HEK293T (cell line): Measurements from ENCODE around the gene EXD3.
A peak's percentile ranks its signal among the peaks of the same experiment; 100 is the strongest.

ENCODE experiments used
- CTCF ChIA-PET: fragments of 350-600 bp; formaldehyde crosslinking; extraction: SDS; loops from one replicate; lab custom pipeline; 2021; ENCODE audit warnings: antibody characterized with exemption, inconsistent platforms; lab: Yijun Ruan, JAX
- POLR2A ChIA-PET: fragments of 350-600 bp; formaldehyde crosslinking; extraction: SDS; loops from one replicate; lab custom pipeline; 2020; ENCODE audit warnings: antibody characterized with exemption, inconsistent platforms; lab: Yijun Ruan, JAX
- DNase-seq: peaks from one replicate; pipeline ENCODE4 v3.0.0; 2012; ENCODE audit warnings: mixed read lengths; ENCODE audit errors: extremely low spot score
- ARNT ChIP-seq: fragments of 450-650 bp; IDR thresholded peaks from 2 replicates; pipeline ENCODE4 v1.6.1; 2017; ENCODE audit warnings: mild to moderate bottlenecking
- BHLHE40 ChIP-seq: fragments of 450-650 bp; IDR thresholded peaks from 2 replicates; pipeline ENCODE4 v1.6.1; 2016; ENCODE audit warnings: mild to moderate bottlenecking, moderate library complexity, borderline replicate concordance
- CTBP1 ChIP-seq: fragments of 450-650 bp; IDR thresholded peaks from 2 replicates; pipeline ENCODE4 v1.6.1; 2016; ENCODE audit warnings: borderline replicate concordance
- ELF4 ChIP-seq: fragments of 450-650 bp; IDR thresholded peaks from 2 replicates; pipeline ENCODE4 v1.6.1; 2017; ENCODE audit warnings: antibody characterized with exemption
- FOXA1 ChIP-seq: fragments of 450-650 bp; IDR thresholded peaks from 2 replicates; pipeline ENCODE4 v1.6.1; 2016; ENCODE audit warnings: mild to moderate bottlenecking
- FOXK2 ChIP-seq: fragments of 450-650 bp; IDR thresholded peaks from 2 replicates; pipeline ENCODE4 v1.6.1; 2016; ENCODE audit warnings: mild to moderate bottlenecking
- FOXM1 ChIP-seq: fragments of 450-650 bp; IDR thresholded peaks from 2 replicates; pipeline ENCODE4 v1.6.1; 2017; ENCODE audit warnings: mild to moderate bottlenecking, borderline replicate concordance
- HDGF ChIP-seq: fragments of 450-650 bp; IDR thresholded peaks from 2 replicates; pipeline ENCODE4 v1.6.1; 2017; ENCODE audit warnings: antibody characterized with exemption, borderline replicate concordance
- L3MBTL2 ChIP-seq: fragments of 450-650 bp; conservative IDR thresholded peaks from 2 replicates; pipeline ENCODE4 v1.6.1; 2016; ENCODE audit warnings: mild to moderate bottlenecking
- LEF1 ChIP-seq: fragments of 450-650 bp; IDR thresholded peaks from 2 replicates; pipeline ENCODE4 v1.6.1; 2017; ENCODE audit warnings: mild to moderate bottlenecking, borderline replicate concordance
- NFRKB ChIP-seq: fragments of 450-650 bp; IDR thresholded peaks from 2 replicates; pipeline ENCODE4 v1.6.1; 2016; ENCODE audit warnings: mild to moderate bottlenecking, moderate library complexity
- SP1 ChIP-seq: fragments of 450-650 bp; IDR thresholded peaks from 2 replicates; pipeline ENCODE4 v1.6.1; 2017
- SUZ12 ChIP-seq: fragments of 450-650 bp; IDR thresholded peaks from 2 replicates; pipeline ENCODE4 v1.6.1; 2016; ENCODE audit warnings: mild to moderate bottlenecking
- TARDBP ChIP-seq: fragments of 450-650 bp; IDR thresholded peaks from 2 replicates; pipeline ENCODE4 v1.6.1; 2016
- ZNF384 ChIP-seq: fragments of 450-650 bp; IDR thresholded peaks from 2 replicates; pipeline ENCODE4 v1.6.1; 2016
- TF ChIP-seq, protein P1 (sequence below): fragments of 450-650 bp; IDR thresholded peaks from 2 replicates; pipeline ENCODE4 v1.6.1; 2016

The EXD3 gene

DNA sequence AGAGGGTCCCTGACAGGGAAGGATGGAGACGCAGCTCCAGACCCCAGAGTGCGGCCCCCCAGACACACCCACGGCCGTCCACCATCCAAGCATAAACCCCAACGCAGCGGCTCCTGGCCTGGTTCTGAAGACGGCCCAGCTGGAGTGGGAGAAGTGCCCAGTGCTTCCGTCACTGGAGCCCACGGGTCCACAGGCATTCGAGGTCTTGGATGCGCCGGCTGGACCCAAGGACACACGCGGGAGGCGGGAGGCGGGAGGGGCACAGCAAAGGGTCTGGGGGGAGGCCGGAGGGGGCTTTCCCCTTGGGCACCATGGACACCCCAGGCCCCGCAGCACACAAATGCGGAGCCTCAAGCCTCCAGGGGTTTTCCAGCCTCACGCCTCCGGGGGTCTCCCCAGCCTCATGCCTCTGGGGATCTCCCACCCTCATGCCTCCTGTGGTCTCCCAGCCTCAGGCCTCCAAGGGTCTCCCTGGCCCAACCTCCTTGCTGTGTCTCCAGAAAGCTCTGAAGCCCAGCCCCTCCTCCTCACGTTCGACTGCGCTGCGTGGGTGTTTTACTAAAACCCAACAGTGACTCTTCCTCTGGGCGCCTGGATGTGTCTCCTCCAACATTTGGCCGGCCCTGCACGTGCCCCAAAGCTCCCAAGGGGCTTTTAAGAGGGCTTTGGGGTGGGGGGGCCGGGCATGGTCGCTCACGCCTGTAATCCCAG is 15.2 kb downstream of the EXD3 start:
- CTCF ChIA-PET = no interaction called here
- TF ChIP-seq LEF1 (no peak), ZNF384 (no peak), HDGF (no peak), SP1 (no peak), L3MBTL2 (no peak), NFRKB (no peak), ELF4 (no peak), FOXA1 (no peak), ARNT (no peak), FOXK2 (no peak), SUZ12 (no peak), CTBP1 (no peak), BHLHE40 (no peak), FOXM1 (no peak), TARDBP (no peak)
- TF ChIP-seq, protein P1, sequence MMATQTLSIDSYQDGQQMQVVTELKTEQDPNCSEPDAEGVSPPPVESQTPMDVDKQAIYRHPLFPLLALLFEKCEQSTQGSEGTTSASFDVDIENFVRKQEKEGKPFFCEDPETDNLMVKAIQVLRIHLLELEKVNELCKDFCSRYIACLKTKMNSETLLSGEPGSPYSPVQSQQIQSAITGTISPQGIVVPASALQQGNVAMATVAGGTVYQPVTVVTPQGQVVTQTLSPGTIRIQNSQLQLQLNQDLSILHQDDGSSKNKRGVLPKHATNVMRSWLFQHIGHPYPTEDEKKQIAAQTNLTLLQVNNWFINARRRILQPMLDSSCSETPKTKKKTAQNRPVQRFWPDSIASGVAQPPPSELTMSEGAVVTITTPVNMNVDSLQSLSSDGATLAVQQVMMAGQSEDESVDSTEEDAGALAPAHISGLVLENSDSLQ = no peak
- no peak for DNase-seq
- POLR2A ChIA-PET = interaction anchor here (1.8 kb wide), 1 partner anchor 15 kb away, joined by 5 read pairs; the partner anchor contains the start of genes EXD3 and NOXA1

DNA sequence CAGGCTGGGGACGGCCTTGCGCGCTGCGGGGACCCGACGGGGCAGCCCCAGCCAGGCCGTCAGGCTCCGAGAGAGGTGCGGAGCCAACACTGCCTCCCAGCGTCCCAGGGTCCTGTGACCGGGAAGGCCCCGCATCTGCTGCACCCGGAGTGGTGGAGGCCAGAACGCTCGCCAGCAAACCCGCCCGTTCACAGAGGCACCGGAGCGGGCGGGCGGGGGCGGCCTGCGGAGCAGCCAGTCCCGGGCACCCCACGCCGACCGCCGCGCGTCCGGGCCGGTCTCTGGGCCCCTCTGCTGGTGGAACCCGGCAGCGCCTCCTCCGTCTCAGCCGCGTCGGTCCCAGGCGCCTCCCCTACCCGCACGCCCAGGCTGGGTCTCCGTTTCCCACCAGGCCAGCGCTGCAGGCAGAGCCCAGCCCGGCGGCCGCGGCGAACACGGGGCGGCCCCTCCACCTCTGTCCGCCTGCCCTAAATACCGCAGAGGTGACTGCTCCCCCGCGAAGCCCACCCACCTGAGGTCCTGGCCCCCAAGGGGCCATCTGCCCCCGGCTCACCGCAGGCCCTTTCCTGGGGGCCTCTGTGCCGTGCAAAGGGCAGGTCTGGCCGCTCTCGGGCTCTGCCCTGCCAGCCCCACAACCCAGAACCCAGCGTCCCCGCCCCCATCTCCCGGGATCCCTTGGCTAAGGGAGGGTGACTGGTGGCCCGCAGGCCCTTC is 15.9 kb downstream of the EXD3 start:
- DNase-seq = peak; percentile 81
- ChIA-PET CTCF (no interaction called here), POLR2A (no interaction called here)
- TF ChIP-seq LEF1 (no peak), FOXK2 (no peak), NFRKB (no peak), BHLHE40 (no peak), FOXM1 (no peak), FOXA1 (no peak), CTBP1 (no peak), ZNF384 (no peak), SUZ12 (no peak), HDGF (no peak), L3MBTL2 (no peak), ARNT (no peak), SP1 (no peak), ELF4 (no peak)
- TF ChIP-seq, protein P1 = no peak

DNA sequence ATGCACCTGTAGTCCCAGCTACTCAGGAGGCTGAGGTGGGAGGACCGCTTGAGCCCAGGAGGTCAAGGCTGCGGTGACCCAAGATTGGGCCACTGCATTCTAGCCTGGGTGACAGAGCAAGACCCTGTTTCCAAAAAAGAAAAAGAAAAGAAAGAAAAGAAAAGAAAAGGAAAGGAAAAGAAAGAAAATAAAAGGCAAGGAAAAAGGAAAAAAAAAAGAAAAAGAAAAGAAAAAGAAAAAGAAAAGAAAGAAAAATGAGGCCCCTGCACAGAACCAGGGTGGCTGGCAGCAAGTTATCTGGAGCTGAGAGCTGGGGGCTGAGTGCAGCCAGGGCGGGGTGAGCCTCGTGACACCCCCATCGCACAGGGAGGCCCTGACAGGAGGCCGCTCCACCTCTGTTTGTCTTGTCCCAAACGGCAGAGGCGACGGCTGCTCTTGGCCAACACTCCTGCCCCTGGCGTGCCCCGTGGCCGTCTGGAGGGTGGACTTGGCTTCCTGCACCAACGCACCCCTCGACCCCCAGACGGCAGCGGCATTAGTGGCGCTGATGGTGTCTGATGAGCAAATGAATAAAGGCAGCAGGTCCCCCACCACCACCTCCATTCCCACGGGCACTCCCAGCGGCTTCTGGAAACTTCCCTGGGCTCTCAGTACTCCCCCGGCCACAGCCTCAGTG is 16.7 kb downstream of the EXD3 start:
- TF ChIP-seq NFRKB = no peak
- TF ChIP-seq ELF4 = no peak
- no peak for TF ChIP-seq ZNF384
- TF ChIP-seq CTBP1 = no peak
- TF ChIP-seq SUZ12 = no peak
- TF ChIP-seq, protein P1 = no peak
- no peak for TF ChIP-seq FOXK2
- TF ChIP-seq ARNT = no peak
- no peak for TF ChIP-seq L3MBTL2
- no peak for TF ChIP-seq TARDBP
- DNase-seq = no peak
- ChIA-PET POLR2A (no interaction called here), CTCF (interaction anchor here (0.6 kb wide), 1 partner anchor 124 kb away, joined by 3 read pairs; no protein-coding TSS in a partner anchor)

DNA sequence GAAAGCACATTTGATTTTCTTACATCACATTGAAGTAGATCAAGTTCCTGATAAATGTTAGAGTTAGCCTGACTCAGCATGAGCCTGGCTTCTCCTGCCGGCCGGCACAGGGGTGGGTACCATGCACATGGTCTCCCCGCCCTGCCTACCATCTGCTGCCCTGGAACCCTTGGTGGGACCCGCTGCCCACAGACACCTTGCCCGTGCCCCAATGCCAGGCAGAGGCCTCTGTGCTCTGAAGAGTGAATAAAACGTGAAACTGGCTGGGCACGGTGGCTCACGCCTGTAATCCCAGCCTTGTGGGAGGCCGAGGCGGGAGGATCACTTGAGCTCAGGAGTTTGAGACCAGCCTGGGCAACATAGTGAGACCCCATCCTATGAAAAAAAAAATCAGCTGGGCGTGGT is 17.3 kb downstream of the EXD3 start:
- no peak for TF ChIP-seq CTBP1
- no peak for TF ChIP-seq FOXA1
- no peak for TF ChIP-seq TARDBP
- TF ChIP-seq SP1 = no peak
- TF ChIP-seq ARNT = no peak
- no peak for TF ChIP-seq ZNF384
- no peak for TF ChIP-seq BHLHE40
- no peak for TF ChIP-seq SUZ12
- TF ChIP-seq HDGF = no peak
- TF ChIP-seq LEF1 = no peak
- CTCF ChIA-PET = interaction anchor here (0.6 kb wide), 1 partner anchor 123 kb away, joined by 3 read pairs; no protein-coding TSS in a partner anchor
- no peak for DNase-seq
- POLR2A ChIA-PET = no interaction called here

DNA sequence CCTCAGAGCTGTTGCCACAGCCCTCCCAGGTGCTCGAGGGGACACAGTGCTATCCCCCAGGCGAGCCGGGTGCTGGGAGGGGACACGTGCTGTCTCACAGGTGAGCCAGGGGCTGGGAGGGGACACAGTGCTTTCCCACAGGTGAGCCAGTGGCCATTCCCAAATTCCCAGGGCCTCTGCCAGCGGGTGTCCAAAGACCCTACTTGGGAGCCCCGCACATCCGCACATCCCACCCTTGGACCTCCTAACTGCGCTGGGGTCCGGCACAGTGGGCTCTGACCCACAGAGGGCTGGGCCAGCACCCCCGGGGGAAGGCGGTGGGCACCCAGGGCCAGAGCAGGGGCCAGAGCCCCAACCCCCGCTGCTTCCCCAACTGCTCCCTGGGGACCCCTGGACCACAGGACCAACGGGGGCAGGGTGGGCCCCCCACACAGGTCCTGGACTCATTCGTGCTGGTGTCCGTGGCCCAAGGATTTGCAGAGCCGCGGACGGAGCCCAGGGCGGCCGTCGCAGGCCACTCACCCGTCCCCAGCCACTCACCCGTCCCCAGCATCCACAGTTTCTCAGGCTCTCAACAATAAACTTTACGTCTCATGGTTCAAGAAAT is 17.9 kb downstream of the EXD3 start:
- CTCF ChIA-PET = no interaction called here
- TF ChIP-seq SP1 = no peak
- no peak for TF ChIP-seq NFRKB
- no peak for TF ChIP-seq FOXM1
- no peak for TF ChIP-seq BHLHE40
- TF ChIP-seq LEF1 = no peak
- TF ChIP-seq SUZ12 = no peak
- no peak for TF ChIP-seq ARNT
- no peak for TF ChIP-seq ELF4
- no peak for TF ChIP-seq CTBP1
- DNase-seq = no peak
- POLR2A ChIA-PET = no interaction called here
